GM19468 (cell line): ENCODE results near the gene HOXC10.

ENCODE experiments used
- ATAC-seq: cut with Tn5 transposase; IDR thresholded peaks from one replicate; pipeline ENCODE4 v1.9.1; 2021; ENCODE audit warnings: mild to moderate bottlenecking, moderate library complexity, moderate number of reproducible peaks; ENCODE audit not compliant: unreplicated experiment; ENCODE audit errors: extremely low read depth

The HOXC10 gene

GRCh38 chr12:54024581-54025305, 39.8 kb downstream of the HOXC10 start:
- ATAC-seq: no peak

- ATAC-seq: no peak
These were observed 40.8 kb downstream of the HOXC10 start for GRCh38 chr12:54025499-54026405.

DNA sequence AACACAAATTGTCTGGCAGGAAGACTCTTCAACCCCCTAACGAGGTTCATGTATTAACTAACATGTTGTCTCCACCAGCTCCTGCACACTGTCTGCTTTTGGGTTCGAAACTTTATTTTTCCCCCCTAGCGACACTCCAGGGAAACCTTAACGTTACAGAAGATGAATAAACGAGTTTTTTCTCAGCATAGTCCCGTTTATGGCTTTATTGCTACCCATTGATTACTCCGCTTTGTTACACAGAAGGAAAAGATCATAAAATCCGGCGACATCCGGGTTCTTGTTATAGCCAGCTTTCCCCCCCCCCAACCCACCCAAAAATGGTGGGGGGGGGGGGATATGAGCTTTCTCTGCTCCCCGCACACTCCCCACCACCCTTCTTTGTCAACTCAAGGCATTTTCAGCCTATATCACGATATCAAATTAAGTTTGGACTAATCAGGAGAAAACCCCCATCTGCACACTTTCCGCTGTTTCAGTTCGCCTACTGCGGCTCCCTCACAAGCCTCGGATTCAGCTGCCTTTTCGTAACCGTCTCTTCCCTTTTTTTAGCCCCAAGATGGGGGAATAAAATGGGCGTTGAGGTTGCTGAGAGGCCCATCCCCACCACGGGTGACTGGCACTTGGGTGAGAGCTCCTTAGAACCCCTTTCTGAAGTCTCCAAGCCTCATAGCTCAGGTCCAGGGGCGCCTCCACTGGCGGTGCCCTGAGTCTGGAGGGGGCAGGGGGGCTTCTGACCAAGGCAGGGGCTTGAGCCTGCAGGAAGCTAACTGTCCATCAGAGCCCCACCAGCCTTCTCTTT, 41.9 kb downstream of the HOXC10 start:
- no peak for ATAC-seq

GRCh38 chr12:54027442-54027786, 42.5 kb downstream of the HOXC10 start:
- no peak for ATAC-seq

DNA sequence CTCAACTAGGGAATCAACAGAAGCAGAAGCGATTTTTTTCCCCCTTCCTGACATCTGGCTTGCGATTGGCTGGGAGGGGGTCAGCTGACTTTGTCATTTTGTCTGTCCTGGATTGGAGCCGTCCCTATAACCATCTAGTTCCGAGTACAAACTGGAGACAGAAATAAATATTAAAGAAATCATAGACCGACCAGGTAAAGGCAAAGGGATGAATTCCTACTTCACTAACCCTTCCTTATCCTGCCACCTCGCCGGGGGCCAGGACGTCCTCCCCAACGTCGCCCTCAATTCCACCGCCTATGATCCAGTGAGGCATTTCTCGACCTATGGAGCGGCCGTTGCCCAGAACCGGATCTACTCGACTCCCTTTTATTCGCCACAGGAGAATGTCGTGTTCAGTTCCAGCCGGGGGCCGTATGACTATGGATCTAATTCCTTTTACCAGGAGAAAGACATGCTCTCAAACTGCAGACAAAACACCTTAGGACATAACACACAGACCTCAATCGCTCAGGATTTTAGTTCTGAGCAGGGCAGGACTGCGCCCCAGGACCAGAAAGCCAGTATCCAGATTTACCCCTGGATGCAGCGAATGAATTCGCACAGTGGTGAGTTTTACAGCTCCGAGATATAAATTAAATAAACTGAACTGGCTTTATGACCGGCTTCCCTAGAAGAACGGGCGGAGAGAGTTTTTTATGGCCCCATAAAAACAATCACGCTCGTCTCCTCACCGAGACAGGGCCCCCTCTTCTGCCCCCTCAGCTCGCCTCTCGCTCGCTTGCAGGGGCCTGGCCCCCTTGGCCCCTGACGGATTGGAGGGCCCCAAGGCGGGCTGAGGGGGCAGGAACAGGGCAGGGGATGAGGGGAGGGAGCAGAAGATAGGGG, 43.6 kb downstream of the HOXC10 start, which contains the start of gene HOXC6:
Gene HOXC6, plus strand, starts transcription at position 127 of the 888 bp plus-strand sequence. Its CDS starts 82 bp downstream, at position 209.
- ATAC-seq: no peak

DNA sequence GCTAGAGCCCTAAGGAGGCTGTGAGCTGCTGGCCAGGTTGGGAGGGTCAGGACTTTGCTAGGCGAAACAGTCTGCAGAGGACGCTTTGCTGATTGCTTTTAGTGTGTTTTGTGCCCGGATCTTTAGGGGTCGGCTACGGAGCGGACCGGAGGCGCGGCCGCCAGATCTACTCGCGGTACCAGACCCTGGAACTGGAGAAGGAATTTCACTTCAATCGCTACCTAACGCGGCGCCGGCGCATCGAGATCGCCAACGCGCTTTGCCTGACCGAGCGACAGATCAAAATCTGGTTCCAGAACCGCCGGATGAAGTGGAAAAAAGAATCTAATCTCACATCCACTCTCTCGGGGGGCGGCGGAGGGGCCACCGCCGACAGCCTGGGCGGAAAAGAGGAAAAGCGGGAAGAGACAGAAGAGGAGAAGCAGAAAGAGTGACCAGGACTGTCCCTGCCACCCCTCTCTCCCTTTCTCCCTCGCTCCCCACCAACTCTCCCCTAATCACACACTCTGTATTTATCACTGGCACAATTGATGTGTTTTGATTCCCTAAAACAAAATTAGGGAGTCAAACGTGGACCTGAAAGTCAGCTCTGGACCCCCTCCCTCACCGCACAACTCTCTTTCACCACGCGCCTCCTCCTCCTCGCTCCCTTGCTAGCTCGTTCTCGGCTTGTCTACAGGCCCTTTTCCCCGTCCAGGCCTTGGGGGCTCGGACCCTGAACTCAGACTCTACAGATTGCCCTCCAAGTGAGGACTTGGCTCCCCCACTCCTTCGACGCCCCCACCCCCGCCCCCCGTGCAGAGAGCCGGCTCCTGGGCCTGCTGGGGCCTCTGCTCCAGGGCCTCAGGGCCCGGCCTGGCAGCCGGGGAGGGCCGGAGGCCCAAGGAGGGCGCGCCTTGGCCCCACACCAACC, 44.8 kb downstream of the HOXC10 start:
- ATAC-seq: no peak

DNA sequence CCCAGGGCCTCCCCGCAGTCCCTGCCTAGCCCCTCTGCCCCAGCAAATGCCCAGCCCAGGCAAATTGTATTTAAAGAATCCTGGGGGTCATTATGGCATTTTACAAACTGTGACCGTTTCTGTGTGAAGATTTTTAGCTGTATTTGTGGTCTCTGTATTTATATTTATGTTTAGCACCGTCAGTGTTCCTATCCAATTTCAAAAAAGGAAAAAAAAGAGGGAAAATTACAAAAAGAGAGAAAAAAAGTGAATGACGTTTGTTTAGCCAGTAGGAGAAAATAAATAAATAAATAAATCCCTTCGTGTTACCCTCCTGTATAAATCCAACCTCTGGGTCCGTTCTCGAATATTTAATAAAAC, 45.5 kb downstream of the HOXC10 start:
- ATAC-seq: no peak

DNA sequence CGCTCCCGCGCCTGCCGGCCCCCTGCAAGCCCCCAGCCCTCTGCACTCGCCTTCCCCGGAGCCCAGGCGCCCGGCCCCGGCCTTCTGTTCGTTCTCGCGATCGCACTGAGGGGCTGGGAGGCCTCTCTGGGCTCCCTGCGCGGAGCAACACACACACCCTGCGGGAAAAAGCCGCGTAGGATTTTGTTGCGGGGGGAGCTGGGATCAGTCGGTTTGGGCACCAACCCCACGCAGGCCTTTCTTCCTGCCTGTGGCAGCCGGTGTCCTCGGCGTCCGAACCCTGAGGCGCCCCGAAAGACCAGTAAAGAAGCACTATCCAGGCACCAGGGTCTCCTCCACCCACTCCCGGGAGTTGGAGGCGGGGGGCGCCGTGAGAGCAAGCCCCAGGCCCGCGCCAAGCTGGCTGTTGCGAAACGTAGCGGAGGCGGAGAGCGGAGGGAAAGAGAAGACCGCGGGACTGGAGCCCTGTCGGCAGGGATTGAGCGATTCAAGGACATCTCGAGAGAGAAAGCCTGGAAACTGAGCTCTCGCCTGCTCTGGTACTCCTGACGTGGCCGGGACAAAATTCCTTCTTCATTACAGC, 46.0 kb downstream of the HOXC10 start:
- ATAC-seq: no peak

DNA sequence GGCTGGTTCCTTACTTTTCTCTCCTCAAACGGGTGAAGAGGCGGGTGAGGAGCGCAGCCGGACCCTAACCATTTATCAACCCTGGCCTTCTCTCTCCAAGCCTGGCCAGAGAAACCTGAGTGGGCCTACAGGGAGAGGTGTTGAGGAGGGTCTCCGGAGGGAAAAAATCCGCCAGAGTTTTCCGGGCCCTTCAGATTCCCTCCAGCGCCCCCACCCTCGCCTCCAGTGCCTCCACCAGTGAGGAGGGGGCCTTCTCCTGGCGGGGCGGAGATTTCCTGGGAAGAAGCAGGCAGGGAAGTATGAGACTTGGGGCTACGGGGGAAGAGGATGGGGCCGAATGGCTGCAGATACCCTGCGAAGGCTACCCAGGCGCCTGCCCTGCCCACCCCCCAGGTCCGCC, 46.5 kb downstream of the HOXC10 start:
- ATAC-seq: no peak

DNA sequence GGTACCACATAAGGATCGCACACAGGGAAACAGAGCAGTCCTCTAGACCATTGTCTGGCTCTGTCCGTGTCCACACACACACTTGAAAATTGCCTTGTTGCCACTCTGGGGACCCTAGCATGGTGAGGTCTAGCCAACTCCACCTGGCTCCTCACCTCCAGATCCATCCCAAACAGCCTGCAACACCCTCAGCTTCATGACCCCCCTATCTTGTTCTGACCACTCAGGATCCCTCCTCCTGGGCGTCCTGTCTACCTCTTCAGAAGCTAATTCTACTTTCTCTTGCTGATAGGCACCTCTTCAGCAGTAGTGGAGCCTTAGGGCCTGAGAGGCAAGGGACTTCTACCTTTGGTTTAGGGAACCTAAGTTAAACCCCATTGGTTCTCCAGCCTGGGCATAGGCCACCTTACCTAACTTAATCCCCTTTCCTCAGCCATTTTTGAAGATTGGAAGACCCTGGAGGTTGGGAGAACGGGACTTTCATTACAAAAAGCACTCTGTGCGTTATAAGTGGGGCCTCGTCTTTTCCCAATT, 47.2 kb downstream of the HOXC10 start:
- no peak for ATAC-seq

DNA sequence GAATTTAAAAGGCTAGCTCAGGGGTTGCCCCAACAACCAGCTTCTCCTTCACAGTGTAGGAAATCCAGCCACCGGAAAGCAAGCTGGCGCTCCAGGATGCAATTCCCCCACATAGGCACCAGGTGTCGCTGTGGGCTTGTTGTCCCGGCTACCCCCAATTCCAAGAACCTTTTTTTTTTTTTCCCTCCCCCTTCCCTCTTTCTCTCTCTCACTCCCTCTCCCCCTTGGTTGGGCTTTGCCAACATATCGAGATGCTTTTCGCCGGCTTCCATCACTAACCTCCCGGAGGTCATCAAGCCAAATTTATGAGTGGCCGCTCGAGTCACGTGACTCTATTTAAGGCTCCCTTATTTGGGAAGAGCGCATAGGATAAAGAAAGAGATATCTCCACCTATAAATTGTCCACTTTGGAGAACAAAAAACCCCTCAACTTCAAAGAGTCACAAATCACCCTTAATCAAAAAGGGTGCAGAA, 47.7 kb downstream of the HOXC10 start, which contains the start of gene HOXC5:
Gene HOXC5, plus strand, starts transcription at position 424 of the 474 bp plus-strand sequence. CDS start 73 bp downstream, outside the sequence.
- no peak for ATAC-seq

- no peak for ATAC-seq
These were observed 48.4 kb downstream of the HOXC10 start for GRCh38 chr12:54033106-54033979.

DNA sequence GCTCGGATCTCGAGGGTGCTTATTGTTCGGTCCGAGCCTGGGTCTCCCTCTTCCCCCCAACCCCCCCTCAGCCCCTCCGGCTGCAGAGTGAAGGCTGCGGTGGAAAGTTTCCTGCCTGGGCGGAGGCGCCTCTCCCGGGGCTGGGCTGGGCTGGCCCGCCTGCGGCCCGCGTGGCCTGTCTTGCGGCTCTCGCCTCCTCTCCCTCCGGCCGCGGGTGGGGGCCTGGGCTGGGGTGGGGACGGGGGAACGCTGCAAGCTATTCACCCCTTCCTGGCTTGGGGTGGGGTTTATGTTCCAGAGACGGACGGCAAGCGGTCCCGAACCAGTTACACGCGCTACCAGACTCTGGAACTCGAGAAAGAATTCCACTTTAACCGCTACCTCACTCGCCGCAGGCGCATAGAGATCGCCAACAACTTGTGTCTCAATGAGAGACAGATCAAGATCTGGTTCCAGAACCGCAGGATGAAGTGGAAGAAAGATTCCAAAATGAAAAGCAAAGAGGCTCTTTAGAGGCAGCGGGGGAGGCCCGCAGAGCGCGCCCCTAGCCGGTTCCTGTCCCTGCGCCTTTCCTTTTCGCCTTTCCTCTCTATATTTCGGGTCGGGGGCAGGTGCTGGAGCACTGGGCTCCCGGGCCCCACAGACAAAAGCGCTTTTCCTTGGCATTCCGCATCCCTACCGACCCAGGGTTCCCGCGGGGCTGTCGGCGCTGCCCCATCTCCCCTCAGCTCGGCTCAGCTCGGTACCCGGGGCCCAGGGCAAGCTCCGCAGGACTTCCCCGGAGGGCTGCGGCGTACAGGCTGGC, 49.2 kb downstream of the HOXC10 start:
- no peak for ATAC-seq

- no peak for ATAC-seq
These were observed 49.9 kb downstream of the HOXC10 start for GRCh38 chr12:54034785-54035310.

- ATAC-seq: no peak
These were observed 50.8 kb downstream of the HOXC10 start for GRCh38 chr12:54035568-54036264.
